BE2C (cell line): ENCODE data around the gene ATOH8.

Source experiments
- DNase-seq: peaks from one replicate; pipeline ENCODE4 v3.0.0-alpha.2; 2020
- H3K27me3 ChIP-seq: fragments of 250-450 bp; sonication (Bioruptor Pico); 2 replicates; pipeline ENCODE4 v1.5.1; 2020; ENCODE audit warnings: mild to moderate bottlenecking
- H3K36me3 ChIP-seq: fragments of 250-450 bp; sonication (Bioruptor Pico); 2 replicates; pipeline ENCODE4 v1.5.1; 2020; ENCODE audit warnings: mild to moderate bottlenecking
- H3K4me1 ChIP-seq: fragments of 250-450 bp; sonication (Bioruptor Pico); 2 replicates; pipeline ENCODE4 v1.5.1; 2020
- H3K4me3 ChIP-seq: 2 replicates; pipeline ENCODE4 v1.5.1; 2011; ENCODE audit warnings: low read depth, low read length
- H3K9me3 ChIP-seq: fragments of 250-450 bp; sonication (Bioruptor Pico); 2 replicates; pipeline ENCODE4 v1.5.1; 2020
- TF ChIP-seq, protein P1 (sequence below): IDR thresholded peaks from 2 replicates; pipeline ENCODE4 v1.5.1; 2012; ENCODE audit warnings: mild to moderate bottlenecking, low read depth, low read length

Gene ATOH8

DNA sequence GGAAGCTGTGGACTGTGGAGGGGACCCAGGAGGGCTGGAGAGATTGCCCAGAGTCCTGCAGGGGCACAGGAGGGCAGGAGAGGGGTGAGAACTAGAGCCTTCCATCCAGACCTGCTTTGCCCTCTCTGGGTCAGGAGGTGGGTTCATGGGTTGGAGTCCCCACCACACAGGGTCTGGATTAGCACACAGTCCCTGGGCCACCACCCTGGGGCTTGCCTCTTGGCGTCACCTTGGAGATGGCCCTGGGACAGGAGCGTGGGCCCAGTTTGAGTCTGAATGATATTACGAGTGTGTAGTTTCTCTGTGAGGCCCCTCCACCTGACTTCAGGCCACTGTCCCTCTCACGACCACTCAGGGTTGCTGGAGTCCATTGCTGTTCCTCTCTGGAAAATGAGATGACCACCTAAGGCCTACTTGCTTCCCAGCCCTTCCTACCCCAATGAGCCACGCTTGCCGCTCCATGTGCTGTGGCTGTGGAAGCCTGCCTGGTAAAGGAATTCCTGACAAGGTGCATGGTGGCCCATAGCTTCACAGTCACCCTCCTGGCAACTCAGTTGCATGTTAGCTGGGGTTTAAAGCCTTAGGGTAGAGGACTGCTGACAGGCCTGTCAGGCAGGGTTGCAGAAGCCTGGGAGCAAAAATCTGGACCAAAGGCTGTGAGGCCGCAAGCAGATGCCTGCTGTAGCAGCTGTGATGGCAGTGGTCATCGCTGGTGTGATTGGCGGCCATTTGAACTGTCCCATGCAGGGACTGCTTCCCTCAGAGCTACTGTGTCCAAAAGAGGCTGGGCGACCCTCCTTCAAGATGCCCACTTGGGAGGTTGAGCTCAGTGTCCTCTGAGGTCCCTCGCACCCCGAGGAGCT, 14.2 kb downstream of the ATOH8 start:
- Histone ChIP-seq H3K4me1 (peaks cover 46% of the 10 kb centered on the region), H3K36me3 (peaks cover 7% of the 10 kb centered on the region; the same call in 1 of the 2 replicates), H3K9me3 (no peaks in the 10 kb centered on the region), H3K27me3 (no peaks in the 10 kb centered on the region), H3K4me3 (no peak overlapping the region)
- TF ChIP-seq, protein P1, sequence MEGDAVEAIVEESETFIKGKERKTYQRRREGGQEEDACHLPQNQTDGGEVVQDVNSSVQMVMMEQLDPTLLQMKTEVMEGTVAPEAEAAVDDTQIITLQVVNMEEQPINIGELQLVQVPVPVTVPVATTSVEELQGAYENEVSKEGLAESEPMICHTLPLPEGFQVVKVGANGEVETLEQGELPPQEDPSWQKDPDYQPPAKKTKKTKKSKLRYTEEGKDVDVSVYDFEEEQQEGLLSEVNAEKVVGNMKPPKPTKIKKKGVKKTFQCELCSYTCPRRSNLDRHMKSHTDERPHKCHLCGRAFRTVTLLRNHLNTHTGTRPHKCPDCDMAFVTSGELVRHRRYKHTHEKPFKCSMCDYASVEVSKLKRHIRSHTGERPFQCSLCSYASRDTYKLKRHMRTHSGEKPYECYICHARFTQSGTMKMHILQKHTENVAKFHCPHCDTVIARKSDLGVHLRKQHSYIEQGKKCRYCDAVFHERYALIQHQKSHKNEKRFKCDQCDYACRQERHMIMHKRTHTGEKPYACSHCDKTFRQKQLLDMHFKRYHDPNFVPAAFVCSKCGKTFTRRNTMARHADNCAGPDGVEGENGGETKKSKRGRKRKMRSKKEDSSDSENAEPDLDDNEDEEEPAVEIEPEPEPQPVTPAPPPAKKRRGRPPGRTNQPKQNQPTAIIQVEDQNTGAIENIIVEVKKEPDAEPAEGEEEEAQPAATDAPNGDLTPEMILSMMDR: no peak
- DNase-seq: no peak

DNA sequence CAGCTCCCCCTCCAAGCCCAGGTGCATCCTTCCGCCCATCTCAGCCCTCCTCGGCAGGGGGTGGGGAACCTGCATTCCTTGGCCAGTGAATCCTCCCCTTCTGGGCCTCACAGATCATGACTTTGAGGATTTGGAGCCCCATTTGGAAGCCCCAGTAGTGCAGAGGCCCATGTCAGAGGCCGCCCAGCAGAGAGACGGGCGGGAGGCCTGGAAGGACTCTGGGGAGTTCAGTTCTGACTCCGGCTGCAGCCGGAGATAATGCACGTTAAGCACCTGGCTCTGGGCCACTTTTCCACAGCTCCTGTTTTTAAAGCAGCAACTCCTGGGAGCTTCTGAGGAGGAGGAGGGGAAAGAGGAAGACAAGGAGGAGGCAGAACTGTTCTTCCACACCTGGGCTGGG, 14.9 kb downstream of the ATOH8 start:
- peak overlapping the region; percentile 0; the same call in 1 of the 2 replicates for H3K4me3 ChIP-seq
- H3K4me1 ChIP-seq: peaks cover 49% of the 10 kb centered on the region
- no peaks in the 10 kb centered on the region for H3K9me3 ChIP-seq
- peaks cover 7% of the 10 kb centered on the region; the same call in 1 of the 2 replicates for H3K36me3 ChIP-seq
- H3K27me3 ChIP-seq: no peaks in the 10 kb centered on the region
- peak; percentile 75 for DNase-seq
- TF ChIP-seq, protein P1: no peak

DNA sequence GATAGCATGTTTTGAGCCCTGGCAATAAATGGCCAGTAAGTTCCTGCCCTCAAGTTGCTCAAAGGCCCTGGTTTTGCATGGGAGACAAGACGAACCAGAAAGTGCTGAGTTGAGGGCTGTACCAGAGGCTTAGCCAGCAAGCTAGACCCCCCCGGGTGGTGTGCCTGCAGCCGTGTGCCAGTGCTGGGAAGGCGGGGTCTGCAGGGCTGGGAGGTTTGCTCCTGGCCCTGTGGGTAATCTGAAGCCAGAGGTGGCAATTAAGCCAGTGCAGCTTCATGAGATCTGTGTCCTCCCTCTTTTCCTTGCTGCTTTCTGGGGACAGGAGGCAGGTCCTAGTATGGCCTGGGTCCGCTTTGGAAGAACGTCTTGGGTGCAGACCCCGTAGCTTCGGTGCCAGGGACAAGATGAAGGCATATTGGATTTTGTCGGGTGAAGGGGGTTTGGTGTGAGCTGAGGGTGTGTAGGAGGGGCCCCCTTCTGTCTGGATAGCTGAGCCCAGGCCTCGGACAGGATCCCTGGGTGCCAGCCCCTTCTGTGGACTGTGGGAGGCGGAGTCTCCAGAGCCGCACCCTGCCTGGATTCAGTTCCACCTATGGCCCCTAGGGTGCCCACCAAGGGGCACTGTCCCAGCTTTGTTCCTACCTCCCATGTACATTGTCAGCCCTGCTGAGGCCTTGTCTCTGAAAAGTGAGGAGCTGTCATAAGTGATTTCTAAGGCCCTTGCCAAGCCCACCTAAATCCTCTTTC, 15.6 kb downstream of the ATOH8 start:
- Histone ChIP-seq H3K27me3 (no peaks in the 10 kb centered on the region), H3K4me3 (peak overlapping the region; percentile 0; the same call in 1 of the 2 replicates), H3K4me1 (peaks cover 51% of the 10 kb centered on the region), H3K9me3 (no peaks in the 10 kb centered on the region), H3K36me3 (peaks cover 7% of the 10 kb centered on the region; the same call in 1 of the 2 replicates)
- peak; percentile 69 for DNase-seq
- TF ChIP-seq, protein P1: peak; percentile 53

DNA sequence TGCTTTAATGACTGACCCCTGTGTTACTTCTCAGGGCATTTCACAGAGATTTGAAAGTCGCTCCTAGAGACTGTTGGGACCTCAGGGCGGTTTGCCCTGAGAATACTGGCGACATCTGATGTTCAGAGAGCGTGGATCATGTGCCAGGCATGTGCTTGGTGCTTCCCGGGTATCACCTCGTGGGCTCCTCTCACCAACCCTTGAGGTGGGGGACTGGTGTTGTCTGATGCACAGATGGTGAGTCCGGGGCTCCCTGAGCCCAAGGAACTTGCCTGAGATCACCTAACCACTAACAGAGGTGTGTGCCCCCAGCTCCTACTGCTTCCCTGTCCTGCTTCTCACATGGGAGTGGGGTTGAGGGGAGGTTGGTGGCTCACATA, 16.2 kb downstream of the ATOH8 start:
- Histone ChIP-seq H3K4me1 (peaks cover 56% of the 10 kb centered on the region), H3K36me3 (peaks cover 1% of the 10 kb centered on the region; the same call in 1 of the 2 replicates), H3K4me3 (no peak overlapping the region), H3K27me3 (no peaks in the 10 kb centered on the region), H3K9me3 (no peaks in the 10 kb centered on the region)
- DNase-seq: no peak
- TF ChIP-seq, protein P1: no peak

DNA sequence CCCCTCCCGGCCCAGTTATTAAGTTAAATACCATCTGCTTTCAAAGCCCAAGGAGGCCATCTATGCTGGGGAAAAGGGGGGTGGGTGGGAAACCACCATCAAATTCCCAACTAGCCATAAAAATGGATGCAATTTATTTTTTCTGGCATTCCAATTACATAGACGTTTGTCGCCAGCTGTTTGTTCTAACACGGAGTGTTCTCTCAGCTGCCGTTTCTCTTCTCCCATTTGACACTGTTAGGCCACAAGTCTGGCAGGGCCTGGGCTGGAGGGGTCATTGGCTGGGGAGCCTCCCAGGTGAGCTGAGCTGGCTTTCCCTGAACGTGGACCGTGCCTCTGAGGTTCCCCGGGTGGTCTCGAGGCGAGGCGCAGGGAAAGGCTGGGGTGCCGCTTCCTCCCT, 16.6 kb downstream of the ATOH8 start:
- no peak overlapping the region for H3K4me3 ChIP-seq
- H3K36me3 ChIP-seq: no peaks in the 10 kb centered on the region
- no peaks in the 10 kb centered on the region for H3K9me3 ChIP-seq
- no peak for DNase-seq
- no peaks in the 10 kb centered on the region for H3K27me3 ChIP-seq
- peaks cover 57% of the 10 kb centered on the region for H3K4me1 ChIP-seq
- TF ChIP-seq, protein P1: no peak
